ENCODE data around the gene SRSF10. TPM values are rescaled to one million over a fixed set of nuclear protein-coding genes. Genes with fewer than 3 reads are reported as not detected.

The SRSF10 gene
- total and polyA plus RNA-seq, 2 of the 8 experiments (the other 6 are each of a cell fraction or from before 2014, with no cell fraction given): 155 to 194 TPM

DNA sequence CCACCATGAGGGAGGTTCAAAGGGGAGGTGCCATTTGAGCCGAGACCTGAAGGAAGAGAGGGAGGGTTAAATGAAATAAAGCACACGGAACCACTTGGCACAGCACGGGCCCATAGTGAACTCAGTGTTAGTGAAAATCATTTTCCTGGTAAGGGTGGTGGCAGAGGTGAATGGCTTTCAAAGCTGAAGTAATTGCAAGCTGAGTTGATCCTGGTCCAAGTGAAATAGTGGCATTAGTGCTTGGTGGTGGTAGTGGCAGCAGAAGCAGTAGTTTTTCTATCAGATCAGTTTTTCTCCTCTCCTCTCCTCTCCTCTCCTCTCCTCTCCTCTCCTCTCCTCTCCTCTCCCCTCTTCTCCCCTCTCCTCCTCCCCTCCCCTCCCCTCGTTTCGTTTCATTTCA, 30.5 kb upstream of the SRSF10 start (continued):
- TF ChIP-seq, protein P1, sequence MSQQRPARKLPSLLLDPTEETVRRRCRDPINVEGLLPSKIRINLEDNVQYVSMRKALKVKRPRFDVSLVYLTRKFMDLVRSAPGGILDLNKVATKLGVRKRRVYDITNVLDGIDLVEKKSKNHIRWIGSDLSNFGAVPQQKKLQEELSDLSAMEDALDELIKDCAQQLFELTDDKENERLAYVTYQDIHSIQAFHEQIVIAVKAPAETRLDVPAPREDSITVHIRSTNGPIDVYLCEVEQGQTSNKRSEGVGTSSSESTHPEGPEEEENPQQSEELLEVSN (IDR thresholded peaks at IDR 0.05): no peak
- TF ChIP-seq MAFK (IDR thresholded peaks at IDR 0.05; ENCODE audit: low read depth, low read length) (no peak), NRF1 (IDR thresholded peaks at IDR 0.05; ENCODE audit: low read depth, low read length) (no peak), HDAC2 (IDR thresholded peaks at IDR 0.05; ENCODE audit: borderline replicate concordance in 1 of 2, low read depth in 2 of 2, low read length in 2 of 2) (no peak)

All from H1 (cell line).